NCI-H1930 (cell line): ENCODE data around the gene USHBP1.
"Not testable (repeated sequence)": the region's sequence is repeated elsewhere in the genome, so short reads cannot be mapped to it uniquely, and the experiment has no call there.

Experiments used
- DNase-seq, 2 experiments: peaks; one replicate each; lab custom pipeline; 2025; lab: John Stamatoyannopoulos, UW

USHBP1 gene

GRCh38 chr19:17264641-17264979 lies at the start of gene USHBP1:
Gene USHBP1 (minus strand): TSS chr19:17264745. CDS start chr19:17264299, 446 bp downstream.
- no peak for DNase-seq

GRCh38 chr19:17314007-17314593 lies 49.6 kb upstream of the USHBP1 start:
- no peak for DNase-seq

- DNase-seq: no peak
Observed at GRCh38 chr19:17312189-17313113, 47.9 kb upstream of the USHBP1 start.

- DNase-seq: no peak
Observed at GRCh38 chr19:17311455-17312188, 47.1 kb upstream of the USHBP1 start.

GRCh38 chr19:17309965-17310461 lies 45.5 kb upstream of the USHBP1 start:
- no peak for DNase-seq

GRCh38 chr19:17309198-17309964 lies 44.8 kb upstream of the USHBP1 start, which contains the start of gene DDA1:
Gene DDA1 (plus strand): TSS chr19:17309563. CDS start chr19:17309655, 92 bp downstream.
- DNase-seq: peak; percentile 96 to 97

GRCh38 chr19:17307876-17308377 lies 43.4 kb upstream of the USHBP1 start:
- DNase-seq: no peak

- DNase-seq: no peak
Observed at GRCh38 chr19:17306285-17306714, 41.8 kb upstream of the USHBP1 start.

- DNase-seq: peak; percentile 95 to 96
Observed at GRCh38 chr19:17305517-17306284, 41.2 kb upstream of the USHBP1 start, which contains the start of gene MRPL34. Gene MRPL34 (plus strand): TSS chr19:17305872. CDS start chr19:17305893, 21 bp downstream.

GRCh38 chr19:17305216-17305516 lies 40.6 kb upstream of the USHBP1 start:
- no peak for DNase-seq

- no peak for DNase-seq
Observed at GRCh38 chr19:17304386-17305215, 40.1 kb upstream of the USHBP1 start.

GRCh38 chr19:17303940-17304267 lies 39.4 kb upstream of the USHBP1 start:
- DNase-seq: no peak

GRCh38 chr19:17303167-17303939 lies 38.8 kb upstream of the USHBP1 start, which contains the start of gene ABHD8:
Gene ABHD8 (minus strand): TSS chr19:17303425. CDS start chr19:17301616, 1,809 bp downstream.
- DNase-seq: peak; percentile 89 to 90

- no peak for DNase-seq
Observed at GRCh38 chr19:17302391-17303166, 38.0 kb upstream of the USHBP1 start.

- DNase-seq: no peak
Observed at GRCh38 chr19:17300992-17301619, 36.6 kb upstream of the USHBP1 start.

- no peak for DNase-seq
Observed at GRCh38 chr19:17296976-17297375, 32.4 kb upstream of the USHBP1 start.

GRCh38 chr19:17296273-17296672 lies 31.7 kb upstream of the USHBP1 start:
- no peak for DNase-seq

GRCh38 chr19:17295551-17295950 lies 31.0 kb upstream of the USHBP1 start:
- not testable (repeated sequence) for DNase-seq
